NCI-H2227 (cell line): ENCODE measurements around the gene SPATS1.
"Not testable (repeated sequence)": the region's sequence is repeated elsewhere in the genome, so short reads cannot be mapped to it uniquely, and the experiment has no call there.

Source experiments
- DNase-seq: peaks from one replicate; lab custom pipeline; 2025; ENCODE audit not compliant: unreplicated experiment; lab: John Stamatoyannopoulos, UW

SPATS1 gene

GRCh38 chr6:44341095-44341890 lies 1.2 kb upstream of the SPATS1 start:
- DNase-seq = no peak

GRCh38 chr6:44342052-44342451 lies 398 bp upstream of the SPATS1 start:
- DNase-seq = peak; percentile 70

GRCh38 chr6:44346818-44347217 lies 4.4 kb downstream of the SPATS1 start:
- DNase-seq = not testable (repeated sequence)

- no peak for DNase-seq
Measured at GRCh38 chr6:44349904-44350649, 7.6 kb downstream of the SPATS1 start.

GRCh38 chr6:44350650-44350994 lies 8.2 kb downstream of the SPATS1 start:
- not testable (repeated sequence) for DNase-seq

GRCh38 chr6:44352259-44352658 lies 9.8 kb downstream of the SPATS1 start:
- DNase-seq = no peak

- no peak for DNase-seq
Measured at GRCh38 chr6:44353336-44353735, 10.9 kb downstream of the SPATS1 start.

GRCh38 chr6:44355640-44356039 lies 13.2 kb downstream of the SPATS1 start:
- no peak for DNase-seq

GRCh38 chr6:44356487-44356886 lies 14.0 kb downstream of the SPATS1 start:
- no peak for DNase-seq

GRCh38 chr6:44359973-44360372 lies 17.5 kb downstream of the SPATS1 start:
- no peak for DNase-seq

GRCh38 chr6:44361947-44362346 lies 19.5 kb downstream of the SPATS1 start:
- no peak for DNase-seq

GRCh38 chr6:44363377-44363926 lies 21.0 kb downstream of the SPATS1 start:
- DNase-seq = no peak

- DNase-seq = no peak
Measured at GRCh38 chr6:44366781-44367180, 24.3 kb downstream of the SPATS1 start.

GRCh38 chr6:44367681-44368080 lies 25.2 kb downstream of the SPATS1 start:
- no peak for DNase-seq

- DNase-seq = no peak
Measured at GRCh38 chr6:44373051-44373450, 30.6 kb downstream of the SPATS1 start.

GRCh38 chr6:44373787-44374186 lies 31.3 kb downstream of the SPATS1 start:
- no peak for DNase-seq

GRCh38 chr6:44375071-44375470 lies 32.6 kb downstream of the SPATS1 start:
- DNase-seq = no peak

- no peak for DNase-seq
Measured at GRCh38 chr6:44377484-44377883, 35.0 kb downstream of the SPATS1 start.

GRCh38 chr6:44377971-44378370 lies 35.5 kb downstream of the SPATS1 start:
- no peak for DNase-seq

GRCh38 chr6:44381739-44382138 lies 39.3 kb downstream of the SPATS1 start:
- no peak for DNase-seq

GRCh38 chr6:44386364-44386928 lies 44.0 kb downstream of the SPATS1 start:
- DNase-seq = peak; percentile 14

GRCh38 chr6:44386929-44387345 lies 44.5 kb downstream of the SPATS1 start:
- no peak for DNase-seq
